ENCODE measurements around the gene FEN1. TPM values are rescaled to one million over a fixed set of nuclear protein-coding genes. Genes with fewer than 3 reads are reported as not detected.

FEN1 gene
- total and polyA plus RNA-seq, 2 of the 13 experiments (the other 11 are each of a cell fraction or from before 2014, with no cell fraction given), result 12.4 to 102 TPM

- TF ChIP-seq ZNF609 (CRISPR knock-in tag; IDR thresholded peaks at IDR 0.05; ENCODE audit: borderline replicate concordance), result no peak
- TF ChIP-seq ZNF121 (CRISPR knock-in tag; IDR thresholded peaks at IDR 0.05), result peak; percentile 99
- no peak for TF ChIP-seq ZNF576 (CRISPR knock-in tag; IDR thresholded peaks at IDR 0.05)
- peak; percentile 35; the same call in 1 of the 2 replicates for TF ChIP-seq MAX (IDR thresholded peaks at IDR 0.05)
- TF ChIP-seq MTA1 (CRISPR knock-in tag; IDR thresholded peaks at IDR 0.05; ENCODE audit: borderline replicate concordance), result no peak
- no peak for TF ChIP-seq ZNF510 (CRISPR knock-in tag; IDR thresholded peaks at IDR 0.05; ENCODE audit: low read depth)
- no peak for TF ChIP-seq RNF2 (conservative IDR thresholded peaks at IDR 0.05; ENCODE audit: low read depth)
- no peak for TF ChIP-seq ZNF296 (CRISPR knock-in tag; conservative IDR thresholded peaks at IDR 0.05)
- no peak for TF ChIP-seq SNAPC2 (CRISPR knock-in tag; IDR thresholded peaks at IDR 0.05)
- TF ChIP-seq TIGD3 (CRISPR knock-in tag; IDR thresholded peaks at IDR 0.05; ENCODE audit: borderline replicate concordance), result no peak
- peak; percentile 69 for TF ChIP-seq CTCF (CRISPR knock-in tag; IDR thresholded peaks at IDR 0.05)
- TF ChIP-seq ZNF326 (CRISPR knock-in tag; IDR thresholded peaks at IDR 0.05; ENCODE audit: borderline replicate concordance), result no peak
- TF ChIP-seq AGO2 (optimal IDR thresholded peaks at IDR 0.05; ENCODE audit: low read depth, low read length), result peak; percentile 55
- TF ChIP-seq BCL3 (CRISPR knock-in tag; IDR thresholded peaks at IDR 0.05), result no peak
- TF ChIP-seq MEIS2 (CRISPR knock-in tag; IDR thresholded peaks at IDR 0.05), result no peak; the same call in 1 of the 2 replicates
- no peak for TF ChIP-seq ATF2 (CRISPR knock-in tag; IDR thresholded peaks at IDR 0.05)
- TF ChIP-seq ZC3H13 (CRISPR knock-in tag; IDR thresholded peaks at IDR 0.05), result no peak
Measured at GRCh38 chr11:61752117-61752924, 40.4 kb upstream of the FEN1 start, which contains the start of gene MYRF (continued).
